HL-60 (cell line): ENCODE results near the gene TAF1B.

Source experiments
- GABPA ChIP-seq: IDR thresholded peaks from 2 replicates; pipeline ENCODE4 v1.6.1; 2012; ENCODE audit warnings: low read depth
- TF ChIP-seq, protein P1 (sequence below): IDR thresholded peaks from one replicate; pipeline ENCODE4 v1.5.1; 2011; ENCODE audit warnings: low read length, control low read depth, inconsistent platforms; ENCODE audit not compliant: insufficient read depth

DNA sequence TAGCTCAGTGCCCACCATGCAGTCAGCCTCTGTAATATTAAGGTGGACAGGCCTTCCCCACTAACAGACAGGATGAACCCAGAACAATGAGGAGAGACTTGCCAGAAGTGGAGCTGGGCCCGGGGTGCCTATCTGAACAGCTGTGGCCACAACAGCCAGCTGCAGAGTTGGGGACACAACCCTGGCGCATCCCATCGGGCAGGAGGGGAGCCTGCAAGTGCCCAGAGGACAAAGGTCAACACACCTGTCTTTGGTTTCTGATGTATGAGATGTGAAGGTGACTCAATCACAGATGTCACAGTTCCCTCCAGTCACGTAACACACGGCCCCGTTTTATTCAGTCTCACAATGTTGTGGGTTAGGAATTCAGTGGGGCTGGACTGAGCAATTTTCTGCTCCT is 48.2 kb upstream of the TAF1B start:
- TF ChIP-seq, protein P1, sequence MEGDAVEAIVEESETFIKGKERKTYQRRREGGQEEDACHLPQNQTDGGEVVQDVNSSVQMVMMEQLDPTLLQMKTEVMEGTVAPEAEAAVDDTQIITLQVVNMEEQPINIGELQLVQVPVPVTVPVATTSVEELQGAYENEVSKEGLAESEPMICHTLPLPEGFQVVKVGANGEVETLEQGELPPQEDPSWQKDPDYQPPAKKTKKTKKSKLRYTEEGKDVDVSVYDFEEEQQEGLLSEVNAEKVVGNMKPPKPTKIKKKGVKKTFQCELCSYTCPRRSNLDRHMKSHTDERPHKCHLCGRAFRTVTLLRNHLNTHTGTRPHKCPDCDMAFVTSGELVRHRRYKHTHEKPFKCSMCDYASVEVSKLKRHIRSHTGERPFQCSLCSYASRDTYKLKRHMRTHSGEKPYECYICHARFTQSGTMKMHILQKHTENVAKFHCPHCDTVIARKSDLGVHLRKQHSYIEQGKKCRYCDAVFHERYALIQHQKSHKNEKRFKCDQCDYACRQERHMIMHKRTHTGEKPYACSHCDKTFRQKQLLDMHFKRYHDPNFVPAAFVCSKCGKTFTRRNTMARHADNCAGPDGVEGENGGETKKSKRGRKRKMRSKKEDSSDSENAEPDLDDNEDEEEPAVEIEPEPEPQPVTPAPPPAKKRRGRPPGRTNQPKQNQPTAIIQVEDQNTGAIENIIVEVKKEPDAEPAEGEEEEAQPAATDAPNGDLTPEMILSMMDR = no peak
- no peak for TF ChIP-seq GABPA
